WI38 (cell line): ENCODE measurements around the gene PKNOX2.

ENCODE experiments used
- H3K4me3 ChIP-seq: 2 replicates; pipeline ENCODE4 v1.5.1; 2011; ENCODE audit warnings: low read depth, mild to moderate bottlenecking, control low read depth, low read length
- CTCF ChIP-seq: IDR thresholded peaks from 2 replicates; pipeline ENCODE4 v1.5.1; 2012; ENCODE audit warnings: low read depth, mild to moderate bottlenecking, control low read depth, low read length

PKNOX2 gene

GRCh38 chr11:125442946-125443345 lies 278.4 kb downstream of the PKNOX2 start:
- no peak for TF ChIP-seq CTCF
- no peak overlapping the region for H3K4me3 ChIP-seq

GRCh38 chr11:125443767-125444311 lies 279.3 kb downstream of the PKNOX2 start:
- no peak for TF ChIP-seq CTCF
- no peak overlapping the region for H3K4me3 ChIP-seq

GRCh38 chr11:125445731-125446130 lies 281.2 kb downstream of the PKNOX2 start:
- no peak for TF ChIP-seq CTCF
- H3K4me3 ChIP-seq, result no peak overlapping the region

GRCh38 chr11:125446279-125446678 lies 281.7 kb downstream of the PKNOX2 start:
- TF ChIP-seq CTCF, result no peak

GRCh38 chr11:125447721-125448120 lies 283.2 kb downstream of the PKNOX2 start:
- no peak for TF ChIP-seq CTCF
- no peak overlapping the region for H3K4me3 ChIP-seq

More at GRCh38 chr11:125446279-125446678, 281.7 kb downstream of the PKNOX2 start:
- H3K4me3 ChIP-seq, result no peak overlapping the region

GRCh38 chr11:125448136-125448535 lies 283.6 kb downstream of the PKNOX2 start:
- no peak for TF ChIP-seq CTCF
- H3K4me3 ChIP-seq, result no peak overlapping the region

- TF ChIP-seq CTCF, result no peak
- H3K4me3 ChIP-seq, result no peak overlapping the region
Observed at GRCh38 chr11:125449565-125449964, 285.0 kb downstream of the PKNOX2 start.
